ENCODE data around the gene TMEM88. TPM values are rescaled to one million over a fixed set of nuclear protein-coding genes. Genes with fewer than 3 reads are reported as not detected.
"Not testable (repeated sequence)": the region's sequence is repeated elsewhere in the genome, so short reads cannot be mapped to it uniquely, and the experiment has no call there.

The TMEM88 gene
- 18.3 TPM for polyA plus RNA-seq (ENCODE audit: insufficient read length)
- long read RNA-seq, donor 1, transcript TMEM88-201 (2 exons, 875 nt): major isoform, 26 of 30 reads
- long read RNA-seq, donor 1, partial matches to known transcripts: 0 of 30 reads
- long read RNA-seq, donor 1, other reads (novel, unspliced or antisense): 0 of 30 reads
- long read RNA-seq, donor 2, transcript TMEM88-201 (2 exons, 875 nt): major isoform, 11 of 15 reads
- long read RNA-seq, donor 2, partial matches to known transcripts: 0 of 15 reads
- long read RNA-seq, donor 2, other reads (novel, unspliced or antisense): 0 of 15 reads
- long read RNA-seq, donor 3, transcript TMEM88-201 (2 exons, 875 nt): major isoform, 15 of 17 reads
- long read RNA-seq, donor 3, partial matches to known transcripts: 0 of 17 reads
- long read RNA-seq, donor 3, other reads (novel, unspliced or antisense): 0 of 17 reads
- long read RNA-seq, donor 4, partial matches to known transcripts: 0 of 4 reads
- long read RNA-seq, donor 4, other reads (novel, unspliced or antisense): 0 of 4 reads
- long read RNA-seq, donor 5, transcript TMEM88-202 (2 exons, 510 nt): minor isoform, 16 of 41 reads
- long read RNA-seq, donor 5, transcript TMEM88-201 (2 exons, 875 nt): major isoform, 25 of 41 reads
- long read RNA-seq, donor 5, partial matches to known transcripts: 0 of 41 reads
- long read RNA-seq, donor 5, other reads (novel, unspliced or antisense): 0 of 41 reads
- long read RNA-seq, donor 6, transcript TMEM88-201 (2 exons, 875 nt): major isoform, 14 of 18 reads
- long read RNA-seq, donor 6, partial matches to known transcripts: 0 of 18 reads
- long read RNA-seq, donor 6, other reads (novel, unspliced or antisense): 0 of 18 reads
- long read RNA-seq, donor 7, transcript TMEM88-201 (2 exons, 875 nt): major isoform, 19 of 28 reads
- long read RNA-seq, donor 7, transcript TMEM88-202 (2 exons, 510 nt): minor isoform, 9 of 28 reads
- long read RNA-seq, donor 7, partial matches to known transcripts: 0 of 28 reads
- long read RNA-seq, donor 7, other reads (novel, unspliced or antisense): 0 of 28 reads
- long read RNA-seq, donor 8, partial matches to known transcripts: 0 of 5 reads
- long read RNA-seq, donor 8, other reads (novel, unspliced or antisense): 0 of 5 reads

- peak; percentile 40 for DNase-seq
Observed at GRCh38 chr17:7854851-7855659, at the start of gene TMEM88. Gene TMEM88, plus strand, starts transcription at chr17:7855066. Its CDS starts 9 bp downstream, at chr17:7855075.

- no peak for DNase-seq
Observed at GRCh38 chr17:7806587-7806986, 48.3 kb upstream of the TMEM88 start.

GRCh38 chr17:7807206-7807605 lies 47.7 kb upstream of the TMEM88 start:
- DNase-seq: no peak

- DNase-seq: no peak
Observed at GRCh38 chr17:7809086-7809790, 45.6 kb upstream of the TMEM88 start.

GRCh38 chr17:7809791-7810343 lies 45.0 kb upstream of the TMEM88 start:
- not testable (repeated sequence) for DNase-seq

- no peak for DNase-seq
Observed at GRCh38 chr17:7811251-7811650, 43.6 kb upstream of the TMEM88 start.

- no peak for DNase-seq
Observed at GRCh38 chr17:7814969-7815368, 39.9 kb upstream of the TMEM88 start.

GRCh38 chr17:7816926-7817642 lies 37.8 kb upstream of the TMEM88 start:
- DNase-seq: no peak

GRCh38 chr17:7817643-7817964 lies 37.3 kb upstream of the TMEM88 start:
- DNase-seq: no peak

GRCh38 chr17:7818026-7818425 lies 36.8 kb upstream of the TMEM88 start:
- no peak for DNase-seq

GRCh38 chr17:7818746-7819645 lies 35.9 kb upstream of the TMEM88 start:
- no peak for DNase-seq

GRCh38 chr17:7820231-7820630 lies 34.6 kb upstream of the TMEM88 start:
- no peak for DNase-seq

GRCh38 chr17:7822126-7822525 lies 32.7 kb upstream of the TMEM88 start:
- DNase-seq: no peak

GRCh38 chr17:7823581-7824001 lies 31.3 kb upstream of the TMEM88 start:
- no peak for DNase-seq

- no peak for DNase-seq
Observed at GRCh38 chr17:7824021-7824924, 30.6 kb upstream of the TMEM88 start.

- DNase-seq: no peak
Observed at GRCh38 chr17:7825206-7825990, 29.5 kb upstream of the TMEM88 start.

GRCh38 chr17:7830616-7831015 lies 24.2 kb upstream of the TMEM88 start:
- DNase-seq: no peak
